ENCODE data around the gene ARHGAP25.

- TF ChIP-seq, protein P1, sequence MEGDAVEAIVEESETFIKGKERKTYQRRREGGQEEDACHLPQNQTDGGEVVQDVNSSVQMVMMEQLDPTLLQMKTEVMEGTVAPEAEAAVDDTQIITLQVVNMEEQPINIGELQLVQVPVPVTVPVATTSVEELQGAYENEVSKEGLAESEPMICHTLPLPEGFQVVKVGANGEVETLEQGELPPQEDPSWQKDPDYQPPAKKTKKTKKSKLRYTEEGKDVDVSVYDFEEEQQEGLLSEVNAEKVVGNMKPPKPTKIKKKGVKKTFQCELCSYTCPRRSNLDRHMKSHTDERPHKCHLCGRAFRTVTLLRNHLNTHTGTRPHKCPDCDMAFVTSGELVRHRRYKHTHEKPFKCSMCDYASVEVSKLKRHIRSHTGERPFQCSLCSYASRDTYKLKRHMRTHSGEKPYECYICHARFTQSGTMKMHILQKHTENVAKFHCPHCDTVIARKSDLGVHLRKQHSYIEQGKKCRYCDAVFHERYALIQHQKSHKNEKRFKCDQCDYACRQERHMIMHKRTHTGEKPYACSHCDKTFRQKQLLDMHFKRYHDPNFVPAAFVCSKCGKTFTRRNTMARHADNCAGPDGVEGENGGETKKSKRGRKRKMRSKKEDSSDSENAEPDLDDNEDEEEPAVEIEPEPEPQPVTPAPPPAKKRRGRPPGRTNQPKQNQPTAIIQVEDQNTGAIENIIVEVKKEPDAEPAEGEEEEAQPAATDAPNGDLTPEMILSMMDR (conservative IDR thresholded peaks at IDR 0.05; ENCODE audit: low read depth, low read length), result no peak
- TF ChIP-seq EZH2 (IDR thresholded peaks at IDR 0.05; ENCODE audit: borderline replicate concordance, low read depth, low read length, poor library complexity, severe bottlenecking), result no peak
Measured at GRCh38 chr2:68737711-68738110, 3.1 kb downstream of the ARHGAP25 start.

All from A673 (cell line).